ENCODE measurements around the gene TMEM266.

DNA sequence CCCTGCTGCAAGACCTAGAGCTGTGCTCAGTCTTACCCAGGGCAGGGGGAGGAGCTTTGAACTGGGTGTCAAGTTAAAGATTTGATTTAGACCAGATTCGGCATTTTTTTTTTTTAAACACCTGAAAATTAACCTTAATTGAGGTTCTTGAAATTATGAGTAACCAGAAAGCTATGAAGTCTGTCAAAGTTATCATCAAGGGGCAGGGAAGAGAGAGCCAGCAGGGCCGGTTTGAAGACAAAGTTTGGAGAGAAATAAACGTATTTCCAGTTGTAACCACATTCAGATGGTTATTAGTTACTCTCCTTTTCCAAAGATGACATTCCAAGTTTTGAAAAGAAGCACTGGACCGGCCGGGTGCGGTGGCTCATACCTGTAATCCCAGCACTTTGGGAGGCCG, 12.0 kb downstream of the TMEM266 start:
- TF ChIP-seq SP2 (tag by site-specific recombination; IDR thresholded peaks at IDR 0.05), result no peak
- no peak for TF ChIP-seq PRDM1 (tag by site-specific recombination; IDR thresholded peaks at IDR 0.05)
- no peak for TF ChIP-seq ZNF624 (tag by site-specific recombination; IDR thresholded peaks at IDR 0.05)
- TF ChIP-seq, protein P1, sequence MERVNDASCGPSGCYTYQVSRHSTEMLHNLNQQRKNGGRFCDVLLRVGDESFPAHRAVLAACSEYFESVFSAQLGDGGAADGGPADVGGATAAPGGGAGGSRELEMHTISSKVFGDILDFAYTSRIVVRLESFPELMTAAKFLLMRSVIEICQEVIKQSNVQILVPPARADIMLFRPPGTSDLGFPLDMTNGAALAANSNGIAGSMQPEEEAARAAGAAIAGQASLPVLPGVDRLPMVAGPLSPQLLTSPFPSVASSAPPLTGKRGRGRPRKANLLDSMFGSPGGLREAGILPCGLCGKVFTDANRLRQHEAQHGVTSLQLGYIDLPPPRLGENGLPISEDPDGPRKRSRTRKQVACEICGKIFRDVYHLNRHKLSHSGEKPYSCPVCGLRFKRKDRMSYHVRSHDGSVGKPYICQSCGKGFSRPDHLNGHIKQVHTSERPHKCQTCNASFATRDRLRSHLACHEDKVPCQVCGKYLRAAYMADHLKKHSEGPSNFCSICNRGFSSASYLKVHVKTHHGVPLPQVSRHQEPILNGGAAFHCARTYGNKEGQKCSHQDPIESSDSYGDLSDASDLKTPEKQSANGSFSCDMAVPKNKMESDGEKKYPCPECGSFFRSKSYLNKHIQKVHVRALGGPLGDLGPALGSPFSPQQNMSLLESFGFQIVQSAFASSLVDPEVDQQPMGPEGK (tag by site-specific recombination; IDR thresholded peaks at IDR 0.05), result no peak
- no peak for TF ChIP-seq ZNF416 (tag by site-specific recombination; IDR thresholded peaks at IDR 0.05)
- no peak for TF ChIP-seq ZNF626 (tag by site-specific recombination; IDR thresholded peaks at IDR 0.05)
- TF ChIP-seq, protein P2, sequence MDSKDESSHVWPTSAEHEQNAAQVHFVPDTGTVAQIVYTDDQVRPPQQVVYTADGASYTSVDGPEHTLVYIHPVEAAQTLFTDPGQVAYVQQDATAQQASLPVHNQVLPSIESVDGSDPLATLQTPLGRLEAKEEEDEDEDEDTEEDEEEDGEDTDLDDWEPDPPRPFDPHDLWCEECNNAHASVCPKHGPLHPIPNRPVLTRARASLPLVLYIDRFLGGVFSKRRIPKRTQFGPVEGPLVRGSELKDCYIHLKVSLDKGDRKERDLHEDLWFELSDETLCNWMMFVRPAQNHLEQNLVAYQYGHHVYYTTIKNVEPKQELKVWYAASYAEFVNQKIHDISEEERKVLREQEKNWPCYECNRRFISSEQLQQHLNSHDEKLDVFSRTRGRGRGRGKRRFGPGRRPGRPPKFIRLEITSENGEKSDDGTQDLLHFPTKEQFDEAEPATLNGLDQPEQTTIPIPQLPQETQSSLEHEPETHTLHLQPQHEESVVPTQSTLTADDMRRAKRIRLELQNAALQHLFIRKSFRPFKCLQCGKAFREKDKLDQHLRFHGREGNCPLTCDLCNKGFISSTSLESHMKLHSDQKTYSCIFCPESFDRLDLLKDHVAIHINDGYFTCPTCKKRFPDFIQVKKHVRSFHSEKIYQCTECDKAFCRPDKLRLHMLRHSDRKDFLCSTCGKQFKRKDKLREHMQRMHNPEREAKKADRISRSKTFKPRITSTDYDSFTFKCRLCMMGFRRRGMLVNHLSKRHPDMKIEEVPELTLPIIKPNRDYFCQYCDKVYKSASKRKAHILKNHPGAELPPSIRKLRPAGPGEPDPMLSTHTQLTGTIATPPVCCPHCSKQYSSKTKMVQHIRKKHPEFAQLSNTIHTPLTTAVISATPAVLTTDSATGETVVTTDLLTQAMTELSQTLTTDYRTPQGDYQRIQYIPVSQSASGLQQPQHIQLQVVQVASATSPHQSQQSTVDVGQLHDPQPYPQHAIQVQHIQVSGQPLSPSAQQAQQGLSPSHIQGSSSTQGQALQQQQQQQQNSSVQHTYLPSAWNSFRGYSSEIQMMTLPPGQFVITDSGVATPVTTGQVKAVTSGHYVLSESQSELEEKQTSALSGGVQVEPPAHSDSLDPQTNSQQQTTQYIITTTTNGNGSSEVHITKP (tag by site-specific recombination; IDR thresholded peaks at IDR 0.05), result no peak
- no peak for TF ChIP-seq ZNF768 (tag by site-specific recombination; IDR thresholded peaks at IDR 0.05)
- TF ChIP-seq, protein P3, sequence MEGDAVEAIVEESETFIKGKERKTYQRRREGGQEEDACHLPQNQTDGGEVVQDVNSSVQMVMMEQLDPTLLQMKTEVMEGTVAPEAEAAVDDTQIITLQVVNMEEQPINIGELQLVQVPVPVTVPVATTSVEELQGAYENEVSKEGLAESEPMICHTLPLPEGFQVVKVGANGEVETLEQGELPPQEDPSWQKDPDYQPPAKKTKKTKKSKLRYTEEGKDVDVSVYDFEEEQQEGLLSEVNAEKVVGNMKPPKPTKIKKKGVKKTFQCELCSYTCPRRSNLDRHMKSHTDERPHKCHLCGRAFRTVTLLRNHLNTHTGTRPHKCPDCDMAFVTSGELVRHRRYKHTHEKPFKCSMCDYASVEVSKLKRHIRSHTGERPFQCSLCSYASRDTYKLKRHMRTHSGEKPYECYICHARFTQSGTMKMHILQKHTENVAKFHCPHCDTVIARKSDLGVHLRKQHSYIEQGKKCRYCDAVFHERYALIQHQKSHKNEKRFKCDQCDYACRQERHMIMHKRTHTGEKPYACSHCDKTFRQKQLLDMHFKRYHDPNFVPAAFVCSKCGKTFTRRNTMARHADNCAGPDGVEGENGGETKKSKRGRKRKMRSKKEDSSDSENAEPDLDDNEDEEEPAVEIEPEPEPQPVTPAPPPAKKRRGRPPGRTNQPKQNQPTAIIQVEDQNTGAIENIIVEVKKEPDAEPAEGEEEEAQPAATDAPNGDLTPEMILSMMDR (tag by site-specific recombination; IDR thresholded peaks at IDR 0.05), result no peak
- TF ChIP-seq, protein P4, sequence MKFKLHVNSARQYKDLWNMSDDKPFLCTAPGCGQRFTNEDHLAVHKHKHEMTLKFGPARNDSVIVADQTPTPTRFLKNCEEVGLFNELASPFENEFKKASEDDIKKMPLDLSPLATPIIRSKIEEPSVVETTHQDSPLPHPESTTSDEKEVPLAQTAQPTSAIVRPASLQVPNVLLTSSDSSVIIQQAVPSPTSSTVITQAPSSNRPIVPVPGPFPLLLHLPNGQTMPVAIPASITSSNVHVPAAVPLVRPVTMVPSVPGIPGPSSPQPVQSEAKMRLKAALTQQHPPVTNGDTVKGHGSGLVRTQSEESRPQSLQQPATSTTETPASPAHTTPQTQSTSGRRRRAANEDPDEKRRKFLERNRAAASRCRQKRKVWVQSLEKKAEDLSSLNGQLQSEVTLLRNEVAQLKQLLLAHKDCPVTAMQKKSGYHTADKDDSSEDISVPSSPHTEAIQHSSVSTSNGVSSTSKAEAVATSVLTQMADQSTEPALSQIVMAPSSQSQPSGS (tag by site-specific recombination; IDR thresholded peaks at IDR 0.05; ENCODE audit: low read depth), result no peak
